Renal pelvis (tissue), 4 donors: ENCODE measurements around the gene MFAP4. TPM values are rescaled to one million over a fixed set of nuclear protein-coding genes. Genes with fewer than 3 reads are reported as not detected.

Experiments
- DNase-seq: peaks from one replicate; pipeline ENCODE4 v3.0.0-alpha.2; 2013
- polyA plus RNA-seq, 3 donors: library from polyadenylated mRNA; unstranded; fragments of 120-200 nt; gene quantifications; one replicate each; pipeline ENCODE4 v1.2.1, GENCODE V29; 2013; ENCODE audit not compliant: insufficient read length in 3 of 3

MFAP4 gene
- polyA plus RNA-seq, 3 donors, result 162 to 259 (median 181) TPM

- no peak for DNase-seq
Observed at GRCh38 chr17:19391432-19391831, 4.4 kb upstream of the MFAP4 start.

- DNase-seq, result no peak
Observed at GRCh38 chr17:19390951-19391350, 4.0 kb upstream of the MFAP4 start.

GRCh38 chr17:19388791-19389785 is 2.1 kb upstream of the MFAP4 start:
- no peak for DNase-seq

GRCh38 chr17:19387921-19388521 is 1.0 kb upstream of the MFAP4 start:
- no peak for DNase-seq

- DNase-seq, result no peak
Observed at GRCh38 chr17:19386051-19386929, 700 bp downstream of the MFAP4 start.

- DNase-seq, result no peak
Observed at GRCh38 chr17:19385521-19385983, 1.4 kb downstream of the MFAP4 start.

- DNase-seq, result peak; percentile 83
Observed at GRCh38 chr17:19384723-19385391, 2.1 kb downstream of the MFAP4 start.

GRCh38 chr17:19383681-19384470 is 3.1 kb downstream of the MFAP4 start:
- DNase-seq, result no peak

- DNase-seq, result no peak
Observed at GRCh38 chr17:19382531-19383444, 4.2 kb downstream of the MFAP4 start.

GRCh38 chr17:19381741-19382444 is 5.1 kb downstream of the MFAP4 start:
- no peak for DNase-seq

- no peak for DNase-seq
Observed at GRCh38 chr17:19381361-19381740, 5.6 kb downstream of the MFAP4 start.

- no peak for DNase-seq
Observed at GRCh38 chr17:19380481-19381301, 6.3 kb downstream of the MFAP4 start.

GRCh38 chr17:19379361-19380065 is 7.5 kb downstream of the MFAP4 start:
- DNase-seq, result no peak

GRCh38 chr17:19378416-19379360 is 8.3 kb downstream of the MFAP4 start, which contains the start of gene MAPK7:
Gene MAPK7 (plus strand): TSS chr17:19378498. CDS start chr17:19378901, 403 bp downstream.
- no peak for DNase-seq

- peak; percentile 99 for DNase-seq
Observed at GRCh38 chr17:19377602-19378415, 9.2 kb downstream of the MFAP4 start.
